HEK293 (cell line): ENCODE data around the gene LRRC10B.

Experiments
- CTCF ChIA-PET: fragments of 350-600 bp; formaldehyde crosslinking; extraction: SDS; loops from one replicate; lab custom pipeline; 2021; ENCODE audit warnings: antibody characterized with exemption; lab: Yijun Ruan, JAX
- POLR2A ChIA-PET: fragments of 300-600 bp; formaldehyde crosslinking; extraction: SDS; loops from one replicate; lab custom pipeline; 2020; ENCODE audit warnings: antibody characterized with exemption, inconsistent platforms; lab: Yijun Ruan, JAX
- H3K27ac ChIP-seq: fragments of 200-500 bp; sonication (Bioruptor generic); 2 replicates; pipeline ENCODE4 v1.5.1; 2014; ENCODE audit warnings: low read depth, low read length, control low read depth, inconsistent platforms; ENCODE audit errors: extremely low read depth
- H3K36me3 ChIP-seq, 2 experiments: fragments of 200-500 bp in 1 of 2; sonication (Bioruptor generic) in 1 of 2; 1 replicate in 1 of 2; 2 replicates in 1 of 2; pipeline ENCODE4 v1.5.1; 2014 to 2017; ENCODE audit warnings: inconsistent platforms in 2 of 2, low read length in 2 of 2; ENCODE audit not compliant: control insufficient read depth in 2 of 2, insufficient read depth in 1 of 2
- H3K4me1 ChIP-seq: fragments of 200-500 bp; sonication (Bioruptor generic); 2 replicates; pipeline ENCODE4 v1.5.1; 2014; ENCODE audit warnings: mild to moderate bottlenecking, low read length, inconsistent platforms; ENCODE audit not compliant: control insufficient read depth, insufficient read depth
- H3K4me3 ChIP-seq: 2 replicates; pipeline ENCODE4 v1.5.1; 2011; ENCODE audit warnings: low read depth, mild to moderate bottlenecking, control low read depth, low read length, moderate library complexity
- H3K9me3 ChIP-seq: fragments of 200-500 bp; sonication (Bioruptor generic); 2 replicates; pipeline ENCODE4 v1.5.1; 2014; ENCODE audit warnings: low read depth, low read length, inconsistent platforms; ENCODE audit not compliant: control insufficient read depth, insufficient read depth
- GLI2 ChIP-seq: fragments of 450-650 bp; formaldehyde crosslinking; IDR thresholded peaks from 2 replicates; pipeline ENCODE4; 2017; ENCODE audit warnings: missing biosample characterization, missing genetic modification characterization, low read depth, borderline replicate concordance
- HOXC10 ChIP-seq: sonication (generic); formaldehyde crosslinking; IDR thresholded peaks from 2 replicates; pipeline ENCODE4 v1.8.1; 2023; ENCODE audit warnings: mild to moderate bottlenecking, missing genetic modification reagents
- SALL2 ChIP-seq: fragments of 450-650 bp; formaldehyde crosslinking; IDR thresholded peaks from 2 replicates; pipeline ENCODE4 v1.5.0; 2017; ENCODE audit warnings: missing biosample characterization, mild to moderate bottlenecking, missing genetic modification characterization, borderline replicate concordance
- ZBTB21 ChIP-seq: fragments of 450-650 bp; formaldehyde crosslinking; IDR thresholded peaks from 2 replicates; pipeline ENCODE4 v1.5.1; 2017; ENCODE audit warnings: missing biosample characterization, missing genetic modification characterization
- ZNF140 ChIP-seq: fragments of 450-650 bp; formaldehyde crosslinking; IDR thresholded peaks from 2 replicates; pipeline ENCODE4 v1.5.1; 2016; ENCODE audit warnings: missing biosample characterization, missing genetic modification characterization
- ZNF155 ChIP-seq: fragments of 450-650 bp; formaldehyde crosslinking; IDR thresholded peaks from 2 replicates; pipeline ENCODE4 v1.5.1; 2016; ENCODE audit warnings: missing biosample characterization, missing genetic modification characterization
- ZNF48 ChIP-seq: fragments of 450-650 bp; formaldehyde crosslinking; IDR thresholded peaks from 2 replicates; pipeline ENCODE4 v1.5.1; 2016; ENCODE audit warnings: missing biosample characterization, missing genetic modification characterization
- ZNF501 ChIP-seq: fragments of 450-650 bp; formaldehyde crosslinking; IDR thresholded peaks from 2 replicates; pipeline ENCODE4 v1.5.1; 2016; ENCODE audit warnings: missing biosample characterization, missing genetic modification characterization
- ZNF596 ChIP-seq: fragments of 450-650 bp; IDR thresholded peaks from 2 replicates; pipeline ENCODE4 v1.5.0; 2018; ENCODE audit warnings: missing biosample characterization, mild to moderate bottlenecking, missing genetic modification characterization, moderate library complexity
- ZNF660 ChIP-seq: fragments of 450-650 bp; IDR thresholded peaks from 2 replicates; pipeline ENCODE4 v1.5.1; 2018; ENCODE audit warnings: missing biosample characterization, mild to moderate bottlenecking, missing genetic modification characterization
- ZNF670 ChIP-seq: fragments of 450-650 bp; formaldehyde crosslinking; IDR thresholded peaks from 2 replicates; pipeline ENCODE4 v1.5.1; 2016; ENCODE audit warnings: missing biosample characterization, missing genetic modification characterization, low read depth
- ZNF791 ChIP-seq: fragments of 450-650 bp; formaldehyde crosslinking; IDR thresholded peaks from 2 replicates; pipeline ENCODE4 v1.5.1; 2016; ENCODE audit warnings: missing biosample characterization, missing genetic modification characterization
- ZNF843 ChIP-seq: fragments of 450-650 bp; formaldehyde crosslinking; IDR thresholded peaks from 2 replicates; pipeline ENCODE4 v1.5.1; 2016; ENCODE audit warnings: missing biosample characterization, missing genetic modification characterization
- TF ChIP-seq, protein P1 (sequence below): fragments of 450-650 bp; formaldehyde crosslinking; IDR thresholded peaks from 2 replicates; pipeline ENCODE4 v1.5.1; 2016; ENCODE audit warnings: missing biosample characterization, missing genetic modification characterization
- TF ChIP-seq, protein P2 (sequence below): fragments of 450-650 bp; formaldehyde crosslinking; conservative IDR thresholded peaks from 2 replicates; pipeline ENCODE4 v1.5.1; 2016; ENCODE audit warnings: low read depth, missing biosample characterization, missing genetic modification characterization
- TF ChIP-seq, protein P3 (sequence below): fragments of 450-650 bp; formaldehyde crosslinking; IDR thresholded peaks from 2 replicates; pipeline ENCODE4 v1.5.1; 2016; ENCODE audit warnings: missing biosample characterization, missing genetic modification characterization
- TF ChIP-seq, protein P4 (sequence below): fragments of 450-650 bp; formaldehyde crosslinking; IDR thresholded peaks from 2 replicates; pipeline ENCODE4; 2016; ENCODE audit warnings: missing biosample characterization, missing genetic modification characterization
- TF ChIP-seq, protein P5 (sequence below): fragments of 450-650 bp; formaldehyde crosslinking; IDR thresholded peaks from 2 replicates; pipeline ENCODE4 v1.5.1; 2016; ENCODE audit warnings: missing biosample characterization, missing genetic modification characterization
- TF ChIP-seq, protein P6 (sequence below): fragments of 450-650 bp; formaldehyde crosslinking; IDR thresholded peaks from 2 replicates; pipeline ENCODE4 v1.5.1; 2016; ENCODE audit warnings: missing biosample characterization, missing genetic modification characterization, low read depth
- TF ChIP-seq, protein P7 (sequence below): fragments of 450-650 bp; formaldehyde crosslinking; IDR thresholded peaks from 2 replicates; pipeline ENCODE4 v1.5.1; 2017; ENCODE audit warnings: missing biosample characterization, missing genetic modification characterization

The LRRC10B gene

DNA sequence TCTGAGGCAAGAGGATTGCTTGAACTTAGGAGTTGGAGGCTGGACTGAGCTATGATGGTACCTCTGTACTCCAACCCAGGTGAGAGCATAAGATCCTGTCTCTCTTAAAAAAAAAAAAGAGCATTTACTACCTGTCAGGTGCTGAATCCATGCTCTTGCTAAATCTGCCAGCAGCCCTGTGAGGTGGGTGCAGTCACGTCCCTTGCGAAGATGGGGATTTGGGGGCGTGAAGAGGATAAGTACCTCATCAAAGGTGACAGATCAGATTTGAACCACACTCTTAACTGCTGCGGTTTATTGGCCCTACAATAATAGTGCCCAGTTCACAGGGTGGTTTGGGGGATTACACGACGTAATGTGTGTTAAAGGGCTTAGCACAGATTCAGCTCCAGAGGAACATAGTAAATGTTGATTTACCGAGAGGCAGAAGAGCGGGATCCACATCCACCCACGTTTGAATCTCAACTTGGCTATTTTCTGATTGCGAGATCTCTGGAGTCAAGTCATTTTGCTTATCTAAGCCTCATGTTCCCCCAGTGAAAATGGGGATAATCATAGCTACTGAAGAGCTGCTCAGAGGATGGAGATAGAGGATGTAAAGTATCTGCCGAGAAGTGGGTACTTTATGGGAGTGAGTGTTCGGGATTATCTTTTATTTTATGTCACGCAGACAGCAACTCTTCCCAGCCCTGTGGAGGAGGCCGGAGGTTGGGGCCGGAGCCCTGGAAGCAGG is 28.1 kb upstream of the LRRC10B start:
- ChIA-PET POLR2A (interaction anchor here (1.1 kb wide), 1 partner anchor 29 kb away, joined by 3 read pairs; no protein-coding TSS in a partner anchor), CTCF (interaction anchor here (0.6 to 11.7 kb wide), 7 partner anchors 9 to 158 kb away, joined by 3 to 325 read pairs (median 5); partner anchors contain the start of gene LRRC10B)
- H3K9me3 ChIP-seq, result no peaks in the 10 kb centered on the region

More for the DNA sequence above, 28.1 kb upstream of the LRRC10B start:
- Histone ChIP-seq H3K27ac (no peak overlapping the region), H3K4me1 (no peaks in the 10 kb centered on the region), H3K36me3 (no peaks in the 10 kb centered on the region), H3K4me3 (no peak overlapping the region)
- no peak for TF ChIP-seq GLI2 (tag by site-specific recombination)
- TF ChIP-seq ZNF843, result no peak
- TF ChIP-seq ZNF791 (tag by site-specific recombination), result no peak
- TF ChIP-seq HOXC10 (CRISPR knock-in tag), result no peak
- TF ChIP-seq ZNF48 (tag by site-specific recombination), result no peak
- TF ChIP-seq SALL2 (tag by site-specific recombination), result no peak
- no peak for TF ChIP-seq ZNF501 (tag by site-specific recombination)
- TF ChIP-seq, protein P1, sequence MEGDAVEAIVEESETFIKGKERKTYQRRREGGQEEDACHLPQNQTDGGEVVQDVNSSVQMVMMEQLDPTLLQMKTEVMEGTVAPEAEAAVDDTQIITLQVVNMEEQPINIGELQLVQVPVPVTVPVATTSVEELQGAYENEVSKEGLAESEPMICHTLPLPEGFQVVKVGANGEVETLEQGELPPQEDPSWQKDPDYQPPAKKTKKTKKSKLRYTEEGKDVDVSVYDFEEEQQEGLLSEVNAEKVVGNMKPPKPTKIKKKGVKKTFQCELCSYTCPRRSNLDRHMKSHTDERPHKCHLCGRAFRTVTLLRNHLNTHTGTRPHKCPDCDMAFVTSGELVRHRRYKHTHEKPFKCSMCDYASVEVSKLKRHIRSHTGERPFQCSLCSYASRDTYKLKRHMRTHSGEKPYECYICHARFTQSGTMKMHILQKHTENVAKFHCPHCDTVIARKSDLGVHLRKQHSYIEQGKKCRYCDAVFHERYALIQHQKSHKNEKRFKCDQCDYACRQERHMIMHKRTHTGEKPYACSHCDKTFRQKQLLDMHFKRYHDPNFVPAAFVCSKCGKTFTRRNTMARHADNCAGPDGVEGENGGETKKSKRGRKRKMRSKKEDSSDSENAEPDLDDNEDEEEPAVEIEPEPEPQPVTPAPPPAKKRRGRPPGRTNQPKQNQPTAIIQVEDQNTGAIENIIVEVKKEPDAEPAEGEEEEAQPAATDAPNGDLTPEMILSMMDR (tag by site-specific recombination), result no peak
- TF ChIP-seq, protein P2, sequence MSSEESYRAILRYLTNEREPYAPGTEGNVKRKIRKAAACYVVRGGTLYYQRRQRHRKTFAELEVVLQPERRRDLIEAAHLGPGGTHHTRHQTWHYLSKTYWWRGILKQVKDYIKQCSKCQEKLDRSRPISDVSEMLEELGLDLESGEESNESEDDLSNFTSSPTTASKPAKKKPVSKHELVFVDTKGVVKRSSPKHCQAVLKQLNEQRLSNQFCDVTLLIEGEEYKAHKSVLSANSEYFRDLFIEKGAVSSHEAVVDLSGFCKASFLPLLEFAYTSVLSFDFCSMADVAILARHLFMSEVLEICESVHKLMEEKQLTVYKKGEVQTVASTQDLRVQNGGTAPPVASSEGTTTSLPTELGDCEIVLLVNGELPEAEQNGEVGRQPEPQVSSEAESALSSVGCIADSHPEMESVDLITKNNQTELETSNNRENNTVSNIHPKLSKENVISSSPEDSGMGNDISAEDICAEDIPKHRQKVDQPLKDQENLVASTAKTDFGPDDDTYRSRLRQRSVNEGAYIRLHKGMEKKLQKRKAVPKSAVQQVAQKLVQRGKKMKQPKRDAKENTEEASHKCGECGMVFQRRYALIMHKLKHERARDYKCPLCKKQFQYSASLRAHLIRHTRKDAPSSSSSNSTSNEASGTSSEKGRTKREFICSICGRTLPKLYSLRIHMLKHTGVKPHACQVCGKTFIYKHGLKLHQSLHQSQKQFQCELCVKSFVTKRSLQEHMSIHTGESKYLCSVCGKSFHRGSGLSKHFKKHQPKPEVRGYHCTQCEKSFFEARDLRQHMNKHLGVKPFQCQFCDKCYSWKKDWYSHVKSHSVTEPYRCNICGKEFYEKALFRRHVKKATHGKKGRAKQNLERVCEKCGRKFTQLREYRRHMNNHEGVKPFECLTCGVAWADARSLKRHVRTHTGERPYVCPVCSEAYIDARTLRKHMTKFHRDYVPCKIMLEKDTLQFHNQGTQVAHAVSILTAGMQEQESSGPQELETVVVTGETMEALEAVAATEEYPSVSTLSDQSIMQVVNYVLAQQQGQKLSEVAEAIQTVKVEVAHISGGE (tag by site-specific recombination), result no peak
- TF ChIP-seq, protein P3, sequence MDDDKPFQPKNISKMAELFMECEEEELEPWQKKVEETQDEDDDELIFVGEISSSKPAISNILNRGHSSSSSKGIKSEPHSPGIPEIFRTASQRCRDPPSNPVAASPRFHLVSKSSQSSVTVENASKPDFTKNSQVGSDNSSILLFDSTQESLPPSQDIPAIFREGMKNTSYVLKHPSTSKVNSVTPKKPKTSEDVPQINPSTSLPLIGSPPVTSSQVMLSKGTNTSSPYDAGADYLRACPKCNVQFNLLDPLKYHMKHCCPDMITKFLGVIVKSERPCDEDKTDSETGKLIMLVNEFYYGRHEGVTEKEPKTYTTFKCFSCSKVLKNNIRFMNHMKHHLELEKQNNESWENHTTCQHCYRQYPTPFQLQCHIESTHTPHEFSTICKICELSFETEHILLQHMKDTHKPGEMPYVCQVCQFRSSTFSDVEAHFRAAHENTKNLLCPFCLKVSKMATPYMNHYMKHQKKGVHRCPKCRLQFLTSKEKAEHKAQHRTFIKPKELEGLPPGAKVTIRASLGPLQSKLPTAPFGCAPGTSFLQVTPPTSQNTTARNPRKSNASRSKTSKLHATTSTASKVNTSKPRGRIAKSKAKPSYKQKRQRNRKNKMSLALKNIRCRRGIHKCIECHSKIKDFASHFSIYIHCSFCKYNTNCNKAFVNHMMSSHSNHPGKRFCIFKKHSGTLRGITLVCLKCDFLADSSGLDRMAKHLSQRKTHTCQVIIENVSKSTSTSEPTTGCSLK (tag by site-specific recombination), result no peak
- TF ChIP-seq ZNF660 (tag by site-specific recombination), result no peak
- TF ChIP-seq, protein P4, sequence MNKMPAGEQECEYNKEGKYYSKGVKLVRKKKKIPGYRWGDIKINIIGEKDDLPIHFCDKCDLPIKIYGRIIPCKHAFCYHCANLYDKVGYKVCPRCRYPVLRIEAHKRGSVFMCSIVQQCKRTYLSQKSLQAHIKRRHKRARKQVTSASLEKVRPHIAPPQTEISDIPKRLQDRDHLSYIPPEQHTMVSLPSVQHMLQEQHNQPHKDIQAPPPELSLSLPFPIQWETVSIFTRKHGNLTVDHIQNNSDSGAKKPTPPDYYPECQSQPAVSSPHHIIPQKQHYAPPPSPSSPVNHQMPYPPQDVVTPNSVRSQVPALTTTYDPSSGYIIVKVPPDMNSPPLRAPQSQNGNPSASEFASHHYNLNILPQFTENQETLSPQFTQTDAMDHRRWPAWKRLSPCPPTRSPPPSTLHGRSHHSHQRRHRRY (tag by site-specific recombination), result no peak
- TF ChIP-seq, protein P5, sequence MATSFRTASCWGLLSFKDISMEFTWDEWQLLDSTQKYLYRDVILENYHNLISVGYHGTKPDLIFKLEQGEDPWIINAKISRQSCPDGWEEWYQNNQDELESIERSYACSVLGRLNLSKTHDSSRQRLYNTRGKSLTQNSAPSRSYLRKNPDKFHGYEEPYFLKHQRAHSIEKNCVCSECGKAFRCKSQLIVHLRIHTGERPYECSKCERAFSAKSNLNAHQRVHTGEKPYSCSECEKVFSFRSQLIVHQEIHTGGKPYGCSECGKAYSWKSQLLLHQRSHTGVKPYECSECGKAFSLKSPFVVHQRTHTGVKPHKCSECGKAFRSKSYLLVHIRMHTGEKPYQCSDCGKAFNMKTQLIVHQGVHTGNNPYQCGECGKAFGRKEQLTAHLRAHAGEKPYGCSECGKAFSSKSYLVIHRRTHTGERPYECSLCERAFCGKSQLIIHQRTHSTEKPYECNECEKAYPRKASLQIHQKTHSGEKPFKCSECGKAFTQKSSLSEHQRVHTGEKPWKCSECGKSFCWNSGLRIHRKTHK, result no peak
- no peak for TF ChIP-seq ZBTB21
- no peak for TF ChIP-seq ZNF140 (tag by site-specific recombination)
- no peak for TF ChIP-seq ZNF596 (tag by site-specific recombination)
- TF ChIP-seq ZNF670, result no peak
- TF ChIP-seq, protein P6, sequence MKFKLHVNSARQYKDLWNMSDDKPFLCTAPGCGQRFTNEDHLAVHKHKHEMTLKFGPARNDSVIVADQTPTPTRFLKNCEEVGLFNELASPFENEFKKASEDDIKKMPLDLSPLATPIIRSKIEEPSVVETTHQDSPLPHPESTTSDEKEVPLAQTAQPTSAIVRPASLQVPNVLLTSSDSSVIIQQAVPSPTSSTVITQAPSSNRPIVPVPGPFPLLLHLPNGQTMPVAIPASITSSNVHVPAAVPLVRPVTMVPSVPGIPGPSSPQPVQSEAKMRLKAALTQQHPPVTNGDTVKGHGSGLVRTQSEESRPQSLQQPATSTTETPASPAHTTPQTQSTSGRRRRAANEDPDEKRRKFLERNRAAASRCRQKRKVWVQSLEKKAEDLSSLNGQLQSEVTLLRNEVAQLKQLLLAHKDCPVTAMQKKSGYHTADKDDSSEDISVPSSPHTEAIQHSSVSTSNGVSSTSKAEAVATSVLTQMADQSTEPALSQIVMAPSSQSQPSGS (tag by site-specific recombination), result no peak
- no peak for TF ChIP-seq ZNF155 (tag by site-specific recombination)
- TF ChIP-seq, protein P7, sequence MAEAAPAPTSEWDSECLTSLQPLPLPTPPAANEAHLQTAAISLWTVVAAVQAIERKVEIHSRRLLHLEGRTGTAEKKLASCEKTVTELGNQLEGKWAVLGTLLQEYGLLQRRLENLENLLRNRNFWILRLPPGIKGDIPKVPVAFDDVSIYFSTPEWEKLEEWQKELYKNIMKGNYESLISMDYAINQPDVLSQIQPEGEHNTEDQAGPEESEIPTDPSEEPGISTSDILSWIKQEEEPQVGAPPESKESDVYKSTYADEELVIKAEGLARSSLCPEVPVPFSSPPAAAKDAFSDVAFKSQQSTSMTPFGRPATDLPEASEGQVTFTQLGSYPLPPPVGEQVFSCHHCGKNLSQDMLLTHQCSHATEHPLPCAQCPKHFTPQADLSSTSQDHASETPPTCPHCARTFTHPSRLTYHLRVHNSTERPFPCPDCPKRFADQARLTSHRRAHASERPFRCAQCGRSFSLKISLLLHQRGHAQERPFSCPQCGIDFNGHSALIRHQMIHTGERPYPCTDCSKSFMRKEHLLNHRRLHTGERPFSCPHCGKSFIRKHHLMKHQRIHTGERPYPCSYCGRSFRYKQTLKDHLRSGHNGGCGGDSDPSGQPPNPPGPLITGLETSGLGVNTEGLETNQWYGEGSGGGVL (tag by site-specific recombination), result no peak
